CD14-positive monocyte (primary cell): ENCODE results near the gene SIGLEC10. TPM values are rescaled to one million over a fixed set of nuclear protein-coding genes. Genes with fewer than 3 reads are reported as not detected.

Experiments
- DNase-seq, 3 donors: peaks; one replicate each; pipeline ENCODE4 v3.0.0-alpha.2; 2011 to 2022
- H2AFZ ChIP-seq: 2 replicates; pipeline ENCODE4 v1.6.0; 2012; ENCODE audit warnings: mild to moderate bottlenecking, low read depth, low read length, inconsistent platforms; ENCODE audit not compliant: insufficient read depth, poor library complexity, severe bottlenecking
- H3K27ac ChIP-seq, 2 donors: 1 replicate in 1 of 2; 2 replicates in 1 of 2; pipeline ENCODE4 v1.5.1; 2012 to 2013; ENCODE audit warnings: low read length in 2 of 2, control low read depth in 1 of 2, inconsistent platforms in 1 of 2, low read depth in 1 of 2, mild to moderate bottlenecking in 1 of 2
- H3K27me3 ChIP-seq, 2 donors: one replicate each; pipeline versions ENCODE4 v1.6.0 to v1.6.1; 2011 to 2013; ENCODE audit warnings: low read length in 2 of 2; ENCODE audit not compliant: control insufficient read depth in 2 of 2, insufficient read depth in 2 of 2
- H3K36me3 ChIP-seq, 2 donors: replicated peaks in 1 of 2; 1 replicate in 1 of 2; 2 replicates in 1 of 2; pipeline versions ENCODE4 v1.5.1 to v1.6.1; 2012 to 2013; ENCODE audit warnings: low read length in 2 of 2, control low read depth in 1 of 2, inconsistent platforms in 1 of 2, mild to moderate bottlenecking in 1 of 2; ENCODE audit not compliant: insufficient read depth in 2 of 2, control insufficient read depth in 1 of 2
- H3K4me1 ChIP-seq, 2 donors: 1 replicate in 1 of 2; 2 replicates in 1 of 2; pipeline versions ENCODE4 v1.5.1 to v1.6.1; 2012 to 2013; ENCODE audit warnings: low read length in 2 of 2, control low read depth in 1 of 2, inconsistent platforms in 1 of 2, mild to moderate bottlenecking in 1 of 2, moderate library complexity in 1 of 2; ENCODE audit not compliant: insufficient read depth in 2 of 2, control insufficient read depth in 1 of 2
- H3K4me2 ChIP-seq: replicated peaks from 2 replicates; pipeline ENCODE3; 2012; ENCODE audit warnings: low read length, moderate library complexity, mild to moderate bottlenecking; ENCODE audit not compliant: poor library complexity, severe bottlenecking; ENCODE audit errors: extremely low read depth
- H3K4me3 ChIP-seq, 3 experiments: fragments of 200-600 bp in 1 of 3; sonication (generic) in 1 of 3; replicated peaks in 1 of 3; 1 replicate in 2 of 3; 2 replicates in 1 of 3; pipeline ENCODE4 v1.5.1; 2011 to 2013; ENCODE audit warnings: low read length in 3 of 3, mild to moderate bottlenecking in 3 of 3, control low read depth in 2 of 3, low read depth in 2 of 3, inconsistent platforms in 1 of 3, moderate library complexity in 1 of 3
- H3K79me2 ChIP-seq: 2 replicates; pipeline ENCODE4 v1.6.0; 2012; ENCODE audit warnings: mild to moderate bottlenecking, control low read depth, inconsistent platforms, low read length, moderate library complexity; ENCODE audit not compliant: insufficient read depth
- H3K9ac ChIP-seq: 2 replicates; pipeline ENCODE4 v1.6.0; 2017; ENCODE audit warnings: low read length, mild to moderate bottlenecking; ENCODE audit not compliant: insufficient read depth, poor library complexity, severe bottlenecking
- H3K9me3 ChIP-seq, 2 donors: replicated peaks in 1 of 2; 1 replicate in 1 of 2; 2 replicates in 1 of 2; pipeline versions ENCODE4 v1.5.1 to v1.6.1; 2012 to 2013; ENCODE audit warnings: low read length in 2 of 2, control low read depth in 1 of 2; ENCODE audit not compliant: control insufficient read depth in 1 of 2, insufficient read depth in 1 of 2
- H4K20me1 ChIP-seq: 2 replicates; pipeline ENCODE4 v1.6.0; 2012; ENCODE audit warnings: mild to moderate bottlenecking, low read length, control low read depth, moderate library complexity; ENCODE audit not compliant: insufficient read depth
- H3K27ac Mint-ChIP-seq, 7 donors: one replicate each; pipeline ENCODE4 v1.8.0; 2020; ENCODE audit warnings: mild to moderate bottlenecking in 7 of 7, mixed read lengths in 7 of 7, moderate library complexity in 6 of 7, inconsistent platforms in 2 of 7
- H3K27me3 Mint-ChIP-seq, 3 donors: one replicate each; pipeline ENCODE4 v1.8.0; 2021 to 2022; ENCODE audit warnings: low read depth in 3 of 3, mild to moderate bottlenecking in 3 of 3, mixed read lengths in 3 of 3, moderate library complexity in 3 of 3, inconsistent platforms in 1 of 3
- H3K36me3 Mint-ChIP-seq, 2 donors: one replicate each; pipeline ENCODE4 v1.8.0; 2020; ENCODE audit warnings: mixed read lengths in 2 of 2, inconsistent platforms in 1 of 2, mild to moderate bottlenecking in 1 of 2
- H3K4me1 Mint-ChIP-seq: one replicate; pipeline ENCODE4 v1.8.0; 2020; ENCODE audit warnings: mild to moderate bottlenecking, mixed read lengths
- H3K4me3 Mint-ChIP-seq, 2 donors: one replicate each; pipeline ENCODE4 v1.8.0; 2020; ENCODE audit warnings: mild to moderate bottlenecking in 2 of 2, mixed read lengths in 2 of 2, moderate library complexity in 1 of 2
- H3K9me3 Mint-ChIP-seq, 7 donors: one replicate each; pipeline ENCODE4 v1.8.0; 2020 to 2022; ENCODE audit warnings: mixed read lengths in 7 of 7, mild to moderate bottlenecking in 6 of 7, moderate library complexity in 6 of 7, inconsistent platforms in 2 of 7
- WGBS: methylation state at CpG from one replicate; pipeline ENCODE4 v1.1.5; 2013; ENCODE audit warnings: missing lambda C conversion rate; ENCODE audit not compliant: insufficient coverage; 5-methylcytosine and 5-hydroxymethylcytosine counted together
- intact Hi-C, 2 donors: fragments of 100-400 bp; cut with micrococcal nuclease; formaldehyde crosslinking; loops; one replicate each; pipeline versions ENCODE4 v1.15.0 to v1.15.1; 2023
- polyA plus RNA-seq, 3 donors: library from polyadenylated mRNA; depleted of rRNA in 1 of 3; unstranded in 2 of 3; stranded (reverse) in 1 of 3; fragments of 300-500 nt in 2 of 3; fragments of >200 nt in 1 of 3; fragmentation: Illumina TruSeq in 2 of 3; gene quantifications; 1 replicate in 2 of 3; 2 replicates in 1 of 3; pipeline ENCODE4 v1.2.3, GENCODE V29; 2012 to 2021
- TF ChIP-seq, protein P1 (sequence below): fragments of 200-600 bp; IDR thresholded peaks from one replicate; pipeline ENCODE4 v1.8.0; 2022; ENCODE audit warnings: antibody characterized with exemption, mild to moderate bottlenecking

SIGLEC10 gene
- polyA plus RNA-seq, 3 donors = 16.6 to 114 (median 64.9) TPM

DNA sequence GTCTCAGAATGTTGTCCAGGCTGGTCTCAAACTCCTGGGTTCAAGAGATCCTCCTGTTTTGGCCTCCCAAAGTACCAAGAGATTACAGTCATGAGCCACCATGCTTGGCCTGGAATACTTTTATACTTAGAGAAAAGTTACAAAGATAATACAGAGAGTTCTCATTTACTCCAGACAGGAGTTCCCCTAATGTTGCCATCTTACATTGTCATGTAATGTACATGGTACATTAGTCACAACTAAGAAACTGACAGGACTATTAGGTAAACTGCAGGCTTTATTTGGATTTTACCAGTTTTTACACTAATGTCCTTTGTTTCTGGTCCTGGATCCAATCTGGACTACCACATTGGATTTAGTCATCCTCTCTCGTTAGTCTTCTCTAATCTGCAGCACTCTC, 24.7 kb downstream of the SIGLEC10 start:
- peaks cover 43% of the 10 kb centered on the region for H3K4me1 Mint-ChIP-seq

DNA sequence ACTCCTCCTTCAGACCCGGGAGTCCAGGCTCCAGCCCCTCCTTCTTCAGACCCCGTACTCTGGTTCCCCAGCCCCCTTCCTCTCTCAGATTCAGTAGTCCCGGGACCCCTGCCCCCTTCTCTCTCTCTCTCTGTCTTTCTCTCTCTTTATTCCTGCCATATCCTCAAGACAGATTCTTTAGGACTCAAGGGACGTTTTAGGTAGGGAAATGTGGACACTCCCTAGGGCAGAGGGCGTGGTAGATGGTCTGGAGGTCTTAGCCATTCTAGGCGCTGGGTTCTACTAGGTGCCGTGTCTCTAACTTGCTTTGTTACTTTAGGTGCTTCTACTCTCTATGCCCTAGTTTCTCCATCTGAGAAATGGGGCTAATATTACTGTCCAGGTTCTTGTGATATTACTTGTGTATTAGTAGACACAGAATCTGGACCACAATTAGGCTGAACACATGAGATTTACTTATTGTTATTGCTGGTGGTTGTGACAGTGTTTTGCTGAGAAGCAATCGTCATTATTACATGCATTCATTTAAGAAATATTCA, 26.3 kb downstream of the SIGLEC10 start:
- peak overlapping the region in 6 of 7 donors; percentile 35 to 93 (median 88) for H3K27ac Mint-ChIP-seq
- H3K9me3 Mint-ChIP-seq = peaks cover 0 to 3% (median 0%) of the 10 kb centered on the region in 7 donors
- DNase-seq = no peak
- peak overlapping the region; percentile 73 to 80 for H3K4me3 Mint-ChIP-seq
- H3K27me3 Mint-ChIP-seq = peaks cover 1 to 4% (median 3%) of the 10 kb centered on the region in 3 donors
- 13% methylated on average over 3 of the region's 8 CpGs for WGBS
- H3K27me3 ChIP-seq = no peaks in the 10 kb centered on the region
- peak overlapping the region; percentile 61 for H3K9ac ChIP-seq
- intact Hi-C loops = loop anchor here in 1 of 2 donors (10.0 kb wide), 2 partner anchors 114 to 274 kb away; partner anchors contain the start of gene SIGLEC12
- TF ChIP-seq, protein P1, sequence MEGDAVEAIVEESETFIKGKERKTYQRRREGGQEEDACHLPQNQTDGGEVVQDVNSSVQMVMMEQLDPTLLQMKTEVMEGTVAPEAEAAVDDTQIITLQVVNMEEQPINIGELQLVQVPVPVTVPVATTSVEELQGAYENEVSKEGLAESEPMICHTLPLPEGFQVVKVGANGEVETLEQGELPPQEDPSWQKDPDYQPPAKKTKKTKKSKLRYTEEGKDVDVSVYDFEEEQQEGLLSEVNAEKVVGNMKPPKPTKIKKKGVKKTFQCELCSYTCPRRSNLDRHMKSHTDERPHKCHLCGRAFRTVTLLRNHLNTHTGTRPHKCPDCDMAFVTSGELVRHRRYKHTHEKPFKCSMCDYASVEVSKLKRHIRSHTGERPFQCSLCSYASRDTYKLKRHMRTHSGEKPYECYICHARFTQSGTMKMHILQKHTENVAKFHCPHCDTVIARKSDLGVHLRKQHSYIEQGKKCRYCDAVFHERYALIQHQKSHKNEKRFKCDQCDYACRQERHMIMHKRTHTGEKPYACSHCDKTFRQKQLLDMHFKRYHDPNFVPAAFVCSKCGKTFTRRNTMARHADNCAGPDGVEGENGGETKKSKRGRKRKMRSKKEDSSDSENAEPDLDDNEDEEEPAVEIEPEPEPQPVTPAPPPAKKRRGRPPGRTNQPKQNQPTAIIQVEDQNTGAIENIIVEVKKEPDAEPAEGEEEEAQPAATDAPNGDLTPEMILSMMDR = no peak
- H2AFZ ChIP-seq = peak overlapping the region; percentile 85
- no peaks in the 10 kb centered on the region for H3K36me3 ChIP-seq
- no peaks in the 10 kb centered on the region for H4K20me1 ChIP-seq
- H3K79me2 ChIP-seq = no peaks in the 10 kb centered on the region
- H3K4me2 ChIP-seq = peak overlapping the region; percentile 71
- H3K9me3 ChIP-seq = no peaks in the 10 kb centered on the region
- no peaks in the 10 kb centered on the region for H3K36me3 Mint-ChIP-seq
- H3K4me3 ChIP-seq = peak overlapping the region in 2 of 3 experiments; percentile 30 to 69
- H3K27ac ChIP-seq = peak overlapping the region; percentile 49 to 74
- H3K4me1 ChIP-seq = peaks cover 35 to 37% of the 10 kb centered on the region in 2 donors
- peaks cover 42% of the 10 kb centered on the region for H3K4me1 Mint-ChIP-seq

More for the DNA sequence above, 24.7 kb downstream of the SIGLEC10 start:
- Histone ChIP-seq H4K20me1 (no peaks in the 10 kb centered on the region), H3K4me3 (no peak overlapping the region), H3K36me3 (no peaks in the 10 kb centered on the region), H3K4me2 (no peak overlapping the region), H3K27me3 (no peaks in the 10 kb centered on the region), H3K9ac (no peak overlapping the region), H3K27ac (no peak overlapping the region), H3K79me2 (peaks cover 8% of the 10 kb centered on the region), H3K9me3 (no peaks in the 10 kb centered on the region), H2AFZ (no peak overlapping the region), H3K4me1 (peaks cover 35 to 40% of the 10 kb centered on the region in 2 donors)
- Mint-ChIP-seq H3K36me3 (no peaks in the 10 kb centered on the region), H3K27ac (peak overlapping the region in 5 of 7 donors; percentile 9 to 83 (median 61)), H3K4me3 (no peak overlapping the region), H3K27me3 (peaks cover 1 to 4% (median 2%) of the 10 kb centered on the region in 3 donors), H3K9me3 (peaks cover 0 to 3% (median 0%) of the 10 kb centered on the region in 7 donors)
- intact Hi-C loops = loop anchor here in 1 of 2 donors (10.0 kb wide), 2 partner anchors 112 to 272 kb away; partner anchors contain the start of gene SIGLEC12
- DNase-seq = peak; percentile 21 to 71 (median 37)
- TF ChIP-seq, protein P1 = no peak
- no CpG with 5 or more reads among the region's 1 CpG for WGBS
